HG03565 (cell line): ENCODE results near the gene DGKE.
A peak's percentile ranks its signal among the peaks of the same experiment; 100 is the strongest.

ENCODE experiments used
- ATAC-seq: cut with Tn5 transposase; IDR thresholded peaks from one replicate; pipeline ENCODE4 v1.9.1; 2021; ENCODE audit warnings: mild to moderate bottlenecking, moderate library complexity; ENCODE audit not compliant: unreplicated experiment

Gene DGKE

DNA sequence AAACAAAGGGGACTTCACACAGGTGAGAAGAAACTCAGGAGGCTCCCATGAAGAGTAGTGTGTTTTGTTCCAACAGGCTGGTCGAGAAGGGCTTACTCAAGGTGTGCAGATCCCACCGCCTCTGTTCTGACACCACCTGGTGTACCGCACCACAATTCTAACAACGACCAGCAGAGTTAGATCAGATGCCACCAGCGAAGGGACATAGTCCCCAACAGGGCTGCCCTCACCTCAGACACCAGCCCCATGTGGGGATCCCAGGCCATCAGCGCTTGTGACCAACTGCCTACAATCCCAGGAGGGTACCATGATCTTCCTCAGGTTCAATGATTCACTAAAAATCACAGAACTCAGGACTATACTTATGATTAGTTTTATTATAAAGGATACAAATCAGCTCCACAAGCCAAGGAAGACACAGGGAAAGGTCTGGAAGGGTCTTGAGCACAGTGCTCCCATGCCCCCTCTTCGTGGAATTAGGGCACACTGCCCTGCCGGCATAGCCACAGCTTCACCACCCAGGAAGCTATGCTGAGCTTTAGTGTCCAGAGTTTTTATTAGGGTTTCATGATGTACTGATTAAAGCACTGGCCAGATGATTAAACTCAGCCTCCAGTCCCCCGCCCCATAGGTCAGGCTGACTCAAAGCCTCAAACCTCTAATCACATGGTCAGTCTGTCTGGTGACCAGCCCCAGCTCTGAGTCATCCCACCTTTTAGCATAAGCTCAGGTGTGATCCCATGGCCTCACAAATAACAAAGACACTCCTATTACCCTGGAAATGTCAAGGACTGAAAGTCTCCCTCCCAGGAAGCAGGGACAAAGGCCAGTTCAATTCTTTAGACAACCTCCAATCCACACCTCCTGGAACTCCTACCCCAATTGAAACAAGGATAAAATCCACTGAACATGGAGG lies 53.9 kb downstream of the DGKE start:
- no peak for ATAC-seq

DNA sequence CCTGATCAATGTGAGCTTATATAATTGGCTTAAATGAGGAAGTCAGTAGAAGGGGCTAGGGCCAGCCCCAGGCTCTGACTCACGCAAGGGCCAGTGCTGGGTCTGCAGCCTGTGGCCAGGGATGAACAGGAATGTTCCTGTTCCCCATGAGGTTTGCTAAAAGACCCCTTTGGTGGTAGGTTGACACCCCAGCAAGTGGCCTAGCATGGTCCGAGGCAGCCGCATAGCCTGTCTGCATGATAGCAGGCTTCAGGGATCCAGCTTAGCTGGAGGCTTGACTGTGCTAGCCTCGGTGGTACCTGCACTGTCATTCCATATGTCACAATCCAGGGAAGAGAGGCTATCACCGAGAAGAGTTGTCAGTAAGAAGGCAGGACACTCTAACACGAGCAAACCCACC lies 56.4 kb downstream of the DGKE start:
- no peak for ATAC-seq

DNA sequence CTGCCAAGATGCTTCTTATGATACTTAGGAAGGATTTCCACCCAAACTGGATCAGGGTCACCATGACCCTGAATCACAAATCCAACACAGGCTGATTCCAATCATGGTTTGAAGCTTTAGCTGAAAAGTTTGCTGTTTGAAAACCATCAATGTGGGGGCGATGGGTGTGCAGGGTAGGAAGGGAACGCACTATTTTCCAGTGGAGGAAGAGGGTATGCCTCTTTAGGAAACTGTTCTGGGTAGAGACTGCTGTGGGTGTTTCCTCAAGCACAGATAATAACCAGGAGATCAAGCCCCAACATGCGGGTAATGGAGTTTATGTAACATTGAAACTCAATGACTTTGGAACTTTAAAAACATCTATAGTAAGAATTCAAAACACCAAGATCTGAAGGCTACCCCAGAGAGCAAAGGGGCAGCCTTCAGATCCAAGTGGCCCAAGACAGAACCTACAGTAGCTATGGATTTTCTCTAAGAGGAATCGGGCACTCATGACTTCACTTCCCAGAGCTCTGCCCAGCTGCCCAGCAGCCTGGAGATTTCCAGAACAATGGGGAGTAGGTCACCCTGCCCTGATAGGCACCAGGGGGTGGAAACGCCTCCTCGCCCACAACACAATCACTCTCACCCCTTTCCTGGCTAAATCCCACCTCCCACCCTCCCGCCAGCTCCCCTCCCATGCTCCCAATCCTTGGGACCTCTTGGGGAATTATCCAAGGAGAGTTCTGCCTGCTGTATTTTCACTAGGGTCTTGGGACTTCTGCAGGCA lies 57.1 kb downstream of the DGKE start:
- no peak for ATAC-seq

DNA sequence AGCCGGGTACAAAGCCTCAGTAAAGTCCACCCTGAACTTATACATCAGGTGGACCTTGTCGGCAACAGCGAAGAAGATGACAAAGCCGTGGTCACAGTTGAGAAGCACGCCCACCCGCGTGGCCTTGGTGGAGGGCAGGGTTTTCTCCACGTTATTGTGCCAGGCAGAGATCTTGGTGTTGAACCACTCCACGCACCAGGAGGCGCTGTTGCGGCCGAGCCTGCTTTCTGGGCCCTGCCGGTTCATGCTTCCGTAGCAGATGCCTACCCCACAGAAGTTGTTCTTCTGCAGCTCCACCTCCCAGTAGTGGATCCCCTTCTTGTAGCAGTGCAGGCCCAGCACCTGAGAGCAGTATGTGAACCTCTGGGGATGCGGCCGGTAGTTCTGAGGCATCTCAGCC lies 57.8 kb downstream of the DGKE start:
- no peak for ATAC-seq

DNA sequence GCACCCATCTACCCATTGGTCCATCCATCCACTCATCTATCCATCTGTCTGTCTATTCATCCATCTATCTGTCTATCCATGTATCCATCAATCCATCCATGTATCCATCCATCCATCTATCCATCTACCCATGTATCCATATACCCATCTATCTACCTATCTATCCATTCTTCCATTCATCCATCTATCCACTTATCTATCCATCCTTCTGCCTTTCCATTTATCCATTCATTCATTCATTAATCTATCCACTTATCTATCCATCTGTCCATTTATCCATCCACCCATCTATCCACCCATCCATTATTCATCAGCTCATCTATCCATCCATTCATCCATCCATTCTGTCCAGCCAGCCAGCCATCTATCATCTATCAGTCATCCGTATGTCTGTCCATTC lies 58.4 kb downstream of the DGKE start:
- ATAC-seq: no peak

DNA sequence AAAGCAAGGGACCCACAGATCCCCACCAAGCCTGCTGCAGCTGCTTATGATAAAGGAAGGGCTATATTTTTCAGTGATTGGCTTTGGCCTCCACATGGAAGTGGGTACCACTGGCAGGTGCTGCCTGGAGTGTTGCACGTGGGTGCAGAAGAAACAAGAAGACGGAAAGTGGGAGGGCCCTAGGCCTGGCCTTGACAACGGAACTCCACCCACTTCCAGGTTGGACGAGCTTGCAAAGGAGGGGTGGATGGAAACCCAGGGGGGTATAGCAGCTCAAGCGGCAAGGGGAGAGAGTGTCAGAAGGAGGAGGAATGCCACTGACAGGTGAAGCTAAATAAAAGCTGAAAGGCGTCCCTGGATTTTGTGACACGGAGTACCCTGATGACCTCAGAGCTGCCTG lies 59.6 kb downstream of the DGKE start:
- no peak for ATAC-seq

DNA sequence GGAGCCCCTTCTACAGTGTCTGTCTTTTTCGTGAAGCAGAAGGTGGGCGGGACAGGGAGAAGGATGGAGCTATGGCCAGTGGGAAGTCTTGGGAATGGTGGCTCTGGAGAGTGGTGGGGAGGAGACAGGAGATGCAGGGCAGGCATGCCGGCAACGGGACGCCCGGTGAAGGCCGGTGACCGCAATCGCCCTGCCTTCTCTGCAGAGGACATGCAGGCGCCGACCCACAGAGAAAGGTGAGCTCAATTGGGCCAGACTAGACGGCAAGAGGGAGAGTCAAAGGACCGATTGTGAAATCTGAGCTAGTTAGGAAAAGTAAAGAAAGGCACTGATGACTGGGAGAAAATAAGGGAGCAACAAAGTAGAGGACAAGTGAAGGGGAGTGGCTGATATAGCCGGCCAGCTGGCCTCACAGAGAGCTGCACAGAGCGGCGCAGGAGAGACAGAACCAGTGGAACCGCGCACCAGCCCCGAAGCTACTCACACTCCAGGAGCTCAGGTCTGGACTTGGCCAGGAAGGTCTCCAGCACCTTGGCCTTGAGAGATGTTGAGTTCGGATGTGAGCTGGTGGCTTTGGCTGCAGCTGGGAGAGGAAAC lies 61.0 kb downstream of the DGKE start:
- no peak for ATAC-seq

DNA sequence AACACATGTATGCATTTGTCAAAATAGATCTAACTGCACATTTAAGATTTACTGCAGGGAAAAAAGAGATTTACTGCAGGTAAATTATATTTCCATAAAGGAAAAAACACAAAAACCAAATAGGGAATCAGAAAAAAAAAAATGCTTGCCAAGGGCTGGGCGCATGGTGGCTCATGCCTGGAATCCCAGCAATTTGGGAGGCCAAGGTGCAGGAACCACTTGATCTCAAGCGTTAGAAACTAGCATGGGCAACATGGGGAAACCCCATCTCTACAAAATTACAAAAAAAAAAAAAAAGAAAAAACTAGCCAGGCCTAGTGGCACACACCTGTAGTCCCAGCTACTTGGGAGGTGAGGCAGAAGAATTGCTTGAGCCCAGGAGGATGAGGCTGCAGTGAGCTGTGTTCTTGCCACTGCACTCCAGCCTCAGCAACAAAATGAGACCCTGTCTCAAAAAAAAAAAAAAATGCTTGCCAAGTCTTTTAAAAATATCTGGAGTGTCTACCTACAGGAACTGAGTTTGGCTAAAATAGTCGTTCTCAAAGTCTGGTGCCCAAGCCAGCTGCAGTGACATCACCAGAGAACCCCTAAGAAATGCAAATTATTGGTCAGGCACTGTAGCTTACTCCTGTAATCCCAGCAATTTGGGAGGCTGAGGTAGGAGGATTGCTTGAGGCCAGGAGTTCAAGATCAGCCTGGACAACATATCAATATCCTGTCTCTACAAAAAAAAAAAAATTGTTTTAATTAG lies 62.4 kb downstream of the DGKE start:
- no peak for ATAC-seq

DNA sequence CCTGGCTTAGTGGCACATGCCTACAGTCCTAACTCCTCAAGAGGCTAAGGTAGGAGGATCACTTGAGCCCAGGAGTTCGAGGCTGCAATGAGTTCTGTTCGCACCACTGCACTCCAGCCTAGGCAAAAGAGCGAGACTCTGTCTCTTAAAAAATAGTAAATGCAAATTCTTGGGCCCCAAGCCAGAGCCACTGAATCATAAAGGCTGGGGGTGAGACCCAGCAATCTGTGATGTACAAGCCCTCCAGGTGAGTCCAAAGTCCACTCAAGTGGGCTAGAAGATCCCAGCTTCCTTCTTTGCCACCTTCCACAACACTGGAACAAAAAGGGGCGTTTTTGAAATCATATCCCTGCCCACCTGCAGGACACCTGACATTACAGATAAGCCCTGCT lies 63.0 kb downstream of the DGKE start:
- ATAC-seq: no peak

DNA sequence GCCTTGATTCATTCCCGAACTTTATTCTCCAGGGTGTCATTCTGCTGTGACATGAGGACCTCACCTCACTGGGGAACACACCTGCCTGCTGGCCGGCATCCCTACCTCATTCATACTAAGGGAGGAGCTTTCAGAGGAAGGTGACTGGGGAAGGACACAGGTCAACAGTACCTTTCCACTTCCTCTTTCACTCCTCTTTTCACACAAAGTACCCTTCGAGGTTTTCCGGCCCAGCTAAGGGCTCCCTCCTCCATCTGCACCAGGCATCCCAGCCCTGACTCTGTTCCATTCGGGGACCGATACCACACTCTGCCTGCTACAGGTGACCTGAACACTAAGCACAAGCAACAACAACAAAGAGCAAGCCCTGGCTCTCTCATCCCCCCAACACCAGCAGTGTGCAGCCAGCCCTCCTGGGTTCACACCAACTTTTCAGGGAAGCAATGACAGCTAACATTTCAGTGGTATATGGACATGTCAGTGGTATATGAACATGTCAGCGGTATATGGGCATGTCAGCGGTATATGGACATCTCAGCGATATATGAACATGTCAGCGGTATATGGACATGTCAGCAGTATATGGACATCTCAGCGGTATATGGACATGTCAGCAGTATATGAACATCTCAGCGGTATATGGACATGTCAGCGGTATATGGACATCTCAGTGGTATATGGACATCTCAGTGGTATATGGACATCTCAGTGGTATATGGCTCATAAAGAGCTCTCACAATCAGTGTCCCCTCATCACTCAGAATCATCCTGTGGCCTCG lies 63.9 kb downstream of the DGKE start:
- ATAC-seq: no peak

DNA sequence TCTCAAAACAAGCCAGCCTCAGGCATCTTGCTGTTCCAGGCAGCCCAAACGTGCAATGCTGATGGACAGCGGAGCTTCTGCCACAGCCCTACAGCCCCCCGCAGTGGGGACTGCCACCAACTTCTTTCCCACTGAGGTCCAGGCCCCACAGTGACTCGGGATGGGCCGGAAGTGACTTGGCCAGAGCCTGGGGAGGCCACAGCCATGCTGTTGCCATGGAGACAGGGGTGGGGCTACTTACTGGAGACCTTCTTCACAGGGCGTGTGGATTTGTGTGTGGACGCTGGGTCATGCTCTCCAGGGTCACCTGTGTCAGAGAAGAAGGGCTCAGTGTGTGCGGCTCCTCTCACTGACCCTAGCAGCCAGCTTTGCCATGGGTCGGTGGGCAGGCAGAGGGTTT lies 64.9 kb downstream of the DGKE start:
- ATAC-seq: no peak

DNA sequence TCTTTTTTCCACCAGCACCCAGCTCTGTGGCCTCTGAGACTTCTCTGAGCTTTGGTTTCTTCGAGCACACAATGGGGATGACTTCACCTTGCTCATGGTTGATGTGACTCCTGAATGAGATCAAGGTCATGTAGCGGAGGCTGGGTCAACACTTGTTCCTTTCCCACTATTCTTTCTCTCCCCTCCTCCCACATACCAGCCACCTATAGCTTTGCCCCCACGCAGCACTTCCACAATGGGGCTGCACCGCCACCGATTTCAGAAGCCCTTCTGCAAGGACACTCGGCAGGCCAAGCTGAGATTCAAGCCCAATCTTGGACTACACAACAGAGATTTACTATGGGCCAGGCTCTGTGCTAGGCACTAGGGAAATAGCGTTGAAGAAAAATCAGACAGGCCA lies 65.5 kb downstream of the DGKE start:
- ATAC-seq: no peak

DNA sequence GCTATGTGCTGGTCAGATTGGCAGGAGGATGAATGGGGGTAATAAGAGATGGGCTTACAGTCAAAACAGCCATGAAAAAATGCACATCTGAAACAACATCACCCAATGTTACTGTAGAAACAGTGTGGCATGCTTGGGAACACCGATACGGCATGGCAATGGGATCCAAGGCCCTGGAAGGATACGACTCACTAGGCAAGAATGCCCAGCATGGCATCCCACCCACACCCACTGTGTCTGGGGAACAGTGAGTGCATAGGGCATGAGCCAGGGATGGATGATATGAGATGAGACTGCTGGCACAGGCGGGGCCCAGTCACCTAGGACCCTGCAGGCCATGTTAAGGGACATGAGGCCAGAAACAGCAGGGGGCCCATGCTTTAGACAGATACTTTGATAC lies 68.4 kb downstream of the DGKE start:
- ATAC-seq: no peak

DNA sequence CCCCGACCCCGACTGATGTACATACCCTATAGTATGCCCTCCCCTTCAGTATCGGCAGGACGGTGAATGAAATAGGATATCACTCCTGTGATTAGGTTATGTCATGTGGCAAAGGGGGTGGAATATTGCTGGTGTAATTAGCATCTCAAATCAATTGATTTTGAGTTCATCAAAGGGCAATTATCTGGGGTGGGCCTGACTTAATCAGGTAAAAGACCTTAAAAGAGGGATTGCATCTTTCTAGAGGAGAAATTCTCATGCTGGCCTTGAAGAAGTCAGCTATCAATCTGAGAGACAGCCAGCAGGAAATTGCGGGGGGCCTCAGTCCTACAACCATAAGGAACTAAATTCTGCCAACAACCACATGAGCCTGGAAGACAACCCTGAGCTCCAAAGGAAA lies 69.6 kb downstream of the DGKE start:
- no peak for ATAC-seq

DNA sequence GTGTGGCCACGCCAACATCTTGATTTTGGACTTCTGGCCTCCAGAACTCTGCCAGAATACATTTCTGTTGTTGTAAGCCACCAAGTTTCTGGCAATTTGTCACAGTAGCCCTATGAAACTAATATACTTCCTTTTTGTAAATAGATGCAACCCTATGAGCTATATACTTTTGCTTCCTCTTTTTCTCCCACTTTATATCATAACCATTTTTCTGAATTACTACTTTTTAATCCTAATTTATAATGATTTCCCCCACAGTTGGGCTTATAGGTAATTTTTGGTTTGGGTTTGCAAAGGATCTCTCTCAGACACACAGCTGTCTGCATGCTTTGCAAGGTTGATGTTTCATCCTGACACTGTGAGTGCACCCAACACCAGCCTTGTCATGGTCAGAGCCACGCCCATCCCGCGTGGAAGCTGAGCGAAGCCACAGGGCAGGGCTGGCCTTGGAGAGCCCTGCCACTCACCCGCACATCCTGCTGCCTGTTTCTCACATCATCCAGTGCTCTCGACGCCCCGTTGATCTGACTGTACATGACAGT lies 74.1 kb downstream of the DGKE start:
- ATAC-seq: peak; percentile 78

DNA sequence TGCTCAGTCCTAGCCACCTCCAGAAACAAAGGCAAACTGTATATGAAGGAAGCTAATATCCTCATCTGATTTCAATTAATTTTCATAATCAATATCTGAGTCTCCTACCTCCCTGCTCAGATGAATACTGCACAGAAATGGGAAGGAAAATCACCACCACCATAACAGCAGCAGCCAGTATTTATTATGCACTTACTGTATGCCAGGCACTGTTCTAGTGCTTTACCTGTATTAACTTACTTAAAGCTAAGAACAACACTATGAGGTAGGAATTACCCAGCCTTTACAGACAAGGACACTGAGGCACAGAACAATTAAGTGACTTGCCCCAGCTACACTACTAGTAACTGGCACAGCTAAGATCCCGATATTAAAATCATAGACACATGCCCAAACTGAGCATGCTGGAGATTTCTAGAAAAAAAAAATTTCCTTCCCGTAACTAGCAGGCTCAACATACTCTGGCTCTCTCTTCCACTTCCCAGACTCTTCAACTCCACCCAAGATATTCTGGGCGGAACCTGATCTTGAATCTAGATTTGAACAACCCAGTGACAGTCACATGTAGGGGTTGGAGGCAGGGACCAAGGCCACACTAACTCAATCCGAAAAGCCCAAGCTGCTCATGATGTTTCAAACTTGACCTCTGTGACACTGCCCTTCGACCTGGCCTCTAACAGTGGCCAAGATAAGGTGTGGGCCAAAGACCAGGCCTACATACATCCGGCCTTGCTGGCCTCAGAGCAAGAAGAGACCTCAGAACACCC lies 76.0 kb downstream of the DGKE start:
- no peak for ATAC-seq

DNA sequence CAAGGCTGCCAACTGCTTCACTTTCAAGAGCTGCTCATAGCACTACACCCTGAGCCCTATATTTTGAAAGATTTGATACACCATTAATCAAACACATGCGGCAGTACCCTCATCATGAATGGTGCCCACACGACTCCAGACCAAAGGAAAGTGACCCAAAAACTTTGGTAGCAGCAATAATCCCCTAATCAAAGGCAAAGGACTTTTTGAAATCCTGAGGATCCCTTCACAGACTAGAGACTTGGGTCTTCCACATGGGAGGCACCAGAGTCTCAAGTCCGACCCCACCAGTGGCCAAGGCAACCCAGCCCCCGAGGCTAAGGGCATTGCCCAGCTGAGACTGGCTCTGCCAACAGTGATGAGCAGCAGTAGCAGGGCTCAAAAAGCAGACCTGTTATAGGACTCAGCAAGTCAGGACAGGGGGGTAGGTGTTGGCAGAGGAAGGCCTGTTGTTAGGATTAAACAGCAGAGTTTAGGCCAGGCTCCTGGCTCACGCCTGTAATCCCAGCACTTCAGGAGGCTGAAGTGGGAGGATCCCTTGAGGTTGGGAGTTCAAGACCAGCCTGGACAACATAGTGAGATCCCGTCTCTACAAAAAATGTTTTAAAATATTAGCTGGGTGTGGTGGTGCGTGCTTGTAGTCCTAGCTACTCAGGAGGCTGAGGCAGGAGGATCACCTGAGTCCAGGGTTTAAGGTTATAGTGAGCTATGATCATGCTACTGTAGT lies 76.7 kb downstream of the DGKE start:
- no peak for ATAC-seq

DNA sequence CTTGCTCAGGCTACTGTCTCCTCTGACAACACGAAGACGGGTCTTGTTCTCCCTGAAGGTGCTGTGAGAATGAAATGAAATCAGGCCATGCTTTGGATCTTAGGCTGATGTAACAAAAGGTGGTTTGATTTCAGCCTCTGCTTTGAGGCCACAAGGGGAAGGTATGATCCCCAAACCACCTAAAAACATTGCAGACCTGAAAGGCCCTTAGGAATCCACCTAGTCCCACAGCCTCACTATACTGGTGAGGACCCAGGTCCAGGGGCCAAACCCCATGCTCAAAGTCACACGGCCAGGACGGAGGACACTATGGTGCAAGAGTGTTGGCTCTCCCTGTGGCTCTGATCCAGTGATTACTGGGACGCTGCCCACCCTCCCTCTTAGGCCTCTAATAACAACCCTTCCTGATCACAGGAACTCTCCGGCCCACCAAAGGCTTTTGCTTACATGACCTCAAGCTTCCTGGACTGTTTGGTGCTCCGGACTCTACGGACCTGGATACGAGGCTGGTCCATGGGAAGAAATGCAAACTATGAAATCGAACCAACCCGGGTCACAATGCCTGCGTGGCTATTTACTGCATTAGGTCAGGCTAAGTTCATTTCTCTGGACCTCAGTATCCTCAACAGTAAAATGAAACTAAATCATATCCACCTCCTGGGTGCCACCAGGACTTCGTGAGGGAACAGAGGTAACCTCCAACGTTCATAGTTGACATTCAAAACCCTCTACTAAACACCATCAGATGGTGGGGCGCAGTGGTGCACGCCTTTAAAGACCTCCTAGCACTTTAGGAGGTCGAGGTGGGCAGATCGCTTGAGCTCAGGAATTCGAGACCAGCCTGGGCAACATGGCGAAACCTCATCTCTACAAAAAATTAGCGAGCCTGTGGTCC lies 78.4 kb downstream of the DGKE start:
- no peak for ATAC-seq
